Measurements from ENCODE around the gene ZNF384.
A peak's percentile ranks its signal among the peaks of the same experiment; 100 is the strongest.

Gene ZNF384

GRCh38 chr12:6699259-6699988 lies 10.2 kb upstream of the ZNF384 start:
- no peak for DNase-seq

DNA sequence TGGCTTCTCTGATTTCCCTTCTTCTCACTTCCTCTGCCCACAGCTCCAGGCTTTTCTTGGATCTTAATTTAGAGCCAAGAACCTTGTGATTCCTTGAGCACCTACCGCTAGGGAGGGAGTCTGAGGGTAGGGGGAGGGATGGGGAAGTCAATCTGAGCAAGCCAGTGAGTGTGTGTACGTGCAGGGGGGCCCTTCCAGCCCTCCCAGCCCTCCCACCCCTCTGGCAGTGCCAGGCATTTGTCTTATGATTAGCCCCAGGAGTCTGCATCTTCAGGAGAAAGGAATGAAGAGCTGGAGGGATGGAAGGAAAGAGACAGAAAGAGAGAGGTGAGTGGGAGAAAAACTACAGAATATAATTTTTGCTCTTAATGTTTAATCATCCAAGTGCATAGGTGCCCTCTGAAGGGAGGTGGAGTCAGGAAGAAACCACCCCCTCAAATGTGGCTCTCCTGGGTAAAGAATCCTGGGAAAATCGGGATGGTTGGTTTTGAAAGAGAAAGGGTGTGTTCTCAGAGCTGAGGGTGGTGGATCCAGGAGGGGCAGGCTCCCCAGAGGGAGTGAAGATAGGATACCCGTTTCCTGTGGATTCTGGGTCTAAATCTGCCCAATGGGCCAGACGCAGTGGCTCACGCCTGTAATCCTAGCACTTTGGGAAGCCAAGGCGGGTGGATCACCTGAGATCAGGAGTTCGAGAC lies 9.3 kb upstream of the ZNF384 start:
- no peak for DNase-seq

DNA sequence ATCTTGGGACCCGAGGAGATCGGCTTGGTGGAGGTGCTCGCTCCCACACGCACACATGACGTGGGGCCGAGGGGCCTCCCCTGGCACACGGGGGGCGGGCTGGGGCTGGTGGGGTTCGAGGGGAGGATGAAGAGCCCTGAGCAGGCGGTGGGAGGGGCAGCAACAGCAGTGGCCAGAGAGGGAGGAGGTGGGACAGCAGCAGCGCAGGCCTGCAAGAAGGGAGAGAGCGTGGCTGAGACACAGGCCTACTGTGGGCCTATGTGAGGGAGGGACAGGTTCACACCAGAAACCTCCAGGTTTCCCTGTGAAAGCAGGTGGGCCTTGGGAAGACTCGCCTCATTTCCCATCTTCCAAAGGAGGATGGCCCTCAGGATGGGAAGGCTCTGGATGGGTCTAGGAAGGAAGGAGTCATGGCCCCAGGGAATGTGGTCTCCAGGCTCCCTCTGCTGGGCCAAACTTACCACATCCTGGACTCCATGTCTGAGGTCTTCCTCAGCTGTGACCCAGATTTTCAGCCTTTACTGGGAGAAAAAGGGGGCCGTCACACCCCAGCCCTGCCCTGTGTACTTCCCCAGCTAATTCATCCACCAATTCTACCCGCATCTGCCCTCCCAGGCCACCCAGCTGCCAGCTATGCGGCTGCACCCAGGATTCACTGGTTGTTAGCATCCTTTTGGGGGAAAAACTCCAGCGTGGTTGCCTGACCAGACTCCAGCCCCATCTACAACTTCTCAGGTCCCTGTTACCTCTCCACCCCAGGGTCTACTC lies 8.6 kb upstream of the ZNF384 start:
- peak; percentile 43 to 44 for DNase-seq

DNA sequence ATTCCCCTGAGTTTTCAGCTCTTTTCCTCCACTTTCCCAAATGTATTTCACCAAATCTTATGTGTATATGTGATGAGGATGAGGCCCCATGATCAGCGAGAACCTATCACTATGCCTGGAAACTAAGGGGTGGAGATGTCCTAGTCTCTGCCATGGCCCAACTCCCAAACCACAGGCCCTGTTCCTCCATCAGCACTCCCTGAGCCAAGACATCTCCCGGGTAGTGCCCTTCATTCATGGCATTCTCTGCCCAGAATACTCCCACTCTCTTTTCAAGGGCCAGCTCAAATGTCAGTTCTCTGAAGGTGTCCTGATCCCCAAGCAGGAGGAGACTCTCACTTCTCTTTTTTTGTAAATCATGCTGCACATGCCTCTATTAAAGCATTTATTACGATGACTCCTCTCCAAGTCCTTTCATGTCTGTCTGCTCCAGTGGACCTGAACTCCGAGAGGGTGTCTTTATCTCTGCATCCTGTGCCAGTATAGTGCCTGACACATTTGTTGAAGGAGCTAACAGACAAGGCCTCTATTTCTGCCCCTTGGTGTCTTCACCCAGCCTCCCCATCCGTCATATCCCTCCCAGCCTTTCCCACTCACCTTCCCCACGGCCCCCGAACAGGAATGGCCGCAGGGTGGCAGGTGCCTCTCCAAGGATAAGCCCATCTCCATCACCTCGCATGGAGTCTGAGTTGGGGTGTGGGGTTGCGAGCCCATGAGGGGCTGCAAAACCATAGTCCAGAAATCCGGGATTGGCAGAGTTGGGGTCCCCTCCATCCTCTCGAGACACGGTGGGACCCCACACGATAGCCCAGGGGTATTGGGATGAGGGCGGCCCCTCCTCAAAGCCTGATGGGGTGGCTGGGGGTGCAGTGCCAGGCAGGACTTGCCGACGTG lies 7.8 kb upstream of the ZNF384 start:
- no peak for DNase-seq

DNA sequence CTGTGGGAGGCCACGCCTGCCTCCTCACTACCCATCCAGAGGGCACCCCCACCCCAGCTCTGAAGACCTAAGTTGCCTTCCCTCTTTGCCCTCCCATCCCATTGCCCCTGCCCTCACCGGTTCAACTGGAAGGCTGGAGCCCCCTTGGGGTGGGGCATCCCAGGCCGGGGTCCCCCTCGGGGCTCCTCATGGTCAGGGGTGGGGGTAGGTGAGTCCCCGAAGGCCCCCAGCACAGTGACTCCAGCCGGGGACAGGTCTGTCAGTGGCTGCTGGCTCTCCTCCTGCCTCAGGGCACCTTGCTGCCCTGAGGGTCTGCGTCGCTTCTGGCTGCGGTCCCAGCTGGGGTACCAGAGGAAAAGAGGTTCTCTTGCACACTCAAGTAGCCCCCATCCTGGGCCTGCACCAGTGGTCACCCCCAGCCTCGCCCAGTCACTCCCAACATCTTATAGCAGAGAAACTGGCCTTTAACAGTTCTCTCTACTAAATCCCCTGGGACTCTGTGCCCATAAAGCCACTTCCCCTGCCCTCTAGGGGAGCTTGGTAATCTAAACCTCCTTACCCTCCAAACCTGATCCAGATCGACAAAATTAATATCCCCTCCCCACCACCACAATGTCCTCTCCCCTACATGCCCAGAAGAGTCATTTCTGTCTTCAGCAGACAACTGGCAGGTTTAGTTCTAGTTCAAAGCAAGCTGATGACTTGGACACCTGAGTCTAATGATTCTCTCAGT lies 6.3 kb upstream of the ZNF384 start:
- DNase-seq: no peak

GRCh38 chr12:6694701-6695100 lies 5.5 kb upstream of the ZNF384 start:
- DNase-seq: no peak

DNA sequence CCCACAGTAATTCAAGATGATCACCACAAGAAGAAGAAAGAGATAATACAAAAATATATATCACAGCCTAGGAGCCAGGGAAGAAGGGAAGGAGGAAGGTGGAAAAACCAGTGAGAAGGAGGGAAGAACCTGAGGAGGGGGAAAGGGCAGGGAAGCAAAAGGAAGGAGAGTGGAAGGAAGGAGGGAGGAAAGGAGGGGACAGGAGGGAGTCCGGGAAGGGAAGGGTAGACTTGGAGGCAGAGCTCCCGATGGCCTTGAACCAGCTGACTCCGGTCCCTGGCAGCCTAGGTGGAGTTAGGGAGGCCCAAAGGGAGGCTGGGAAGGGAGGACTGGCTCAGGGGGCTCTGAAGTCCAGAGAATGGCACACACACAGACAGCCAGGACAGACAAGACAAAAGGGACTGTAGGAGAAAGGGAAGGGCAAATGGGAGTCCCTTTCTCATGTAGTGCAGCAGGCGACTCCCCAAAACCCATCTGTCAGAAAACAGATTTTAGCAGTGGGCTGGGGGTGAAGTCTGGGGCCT lies 4.7 kb upstream of the ZNF384 start:
- DNase-seq: no peak

DNA sequence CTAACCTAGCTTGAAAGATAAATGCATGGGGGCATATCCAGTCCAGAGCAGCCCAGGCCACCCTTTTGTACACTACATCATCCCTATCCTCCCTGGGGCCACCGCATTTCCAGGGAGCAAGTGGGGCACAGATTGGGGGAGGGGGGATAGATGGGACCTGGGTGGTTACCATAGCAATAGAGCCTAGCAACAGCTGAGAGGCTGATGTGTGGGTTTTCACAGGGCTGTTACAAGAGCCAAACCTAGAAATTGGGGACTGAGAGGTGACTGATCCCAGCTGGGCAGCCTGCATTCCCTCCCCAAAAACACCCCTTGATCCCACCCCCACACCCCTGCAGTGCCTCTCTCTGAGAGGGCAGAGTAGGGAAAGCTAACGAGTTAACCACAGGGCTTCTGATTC lies 3.7 kb upstream of the ZNF384 start:
- DNase-seq: no peak

GRCh38 chr12:6691473-6691872 lies 2.3 kb upstream of the ZNF384 start:
- no peak for DNase-seq

DNA sequence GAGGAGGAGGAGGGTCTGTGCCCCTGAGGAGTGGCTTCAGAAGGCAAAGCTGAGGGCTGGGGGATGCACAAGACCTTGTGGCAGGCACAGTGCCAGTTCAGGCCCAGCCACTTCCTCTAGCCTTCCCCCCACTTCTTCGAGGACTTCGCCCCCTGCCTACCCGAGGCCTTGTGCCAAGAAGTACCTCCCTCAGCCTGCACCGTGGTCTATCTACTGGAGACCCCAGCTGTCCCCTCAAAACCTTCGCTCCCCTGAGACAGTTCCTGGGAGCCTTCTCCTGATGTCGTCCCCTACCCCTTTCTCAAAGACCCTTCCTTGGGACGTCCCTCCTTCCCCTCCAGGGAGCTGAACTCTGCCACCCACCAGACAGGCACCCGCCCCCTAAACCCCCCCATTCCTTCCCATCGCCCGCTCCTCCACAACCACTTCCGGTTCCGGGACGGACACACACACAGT lies 604 bp downstream of the ZNF384 start:
- DNase-seq: no peak

GRCh38 chr12:6685814-6686213 lies 3.4 kb downstream of the ZNF384 start:
- DNase-seq: no peak

GRCh38 chr12:6684609-6685008 lies 4.6 kb downstream of the ZNF384 start:
- DNase-seq: peak; percentile 56 to 62

- no peak for DNase-seq
Measured at GRCh38 chr12:6676962-6677361, 12.2 kb downstream of the ZNF384 start.

GRCh38 chr12:6672143-6672542 lies 17.0 kb downstream of the ZNF384 start:
- no peak for DNase-seq

DNA sequence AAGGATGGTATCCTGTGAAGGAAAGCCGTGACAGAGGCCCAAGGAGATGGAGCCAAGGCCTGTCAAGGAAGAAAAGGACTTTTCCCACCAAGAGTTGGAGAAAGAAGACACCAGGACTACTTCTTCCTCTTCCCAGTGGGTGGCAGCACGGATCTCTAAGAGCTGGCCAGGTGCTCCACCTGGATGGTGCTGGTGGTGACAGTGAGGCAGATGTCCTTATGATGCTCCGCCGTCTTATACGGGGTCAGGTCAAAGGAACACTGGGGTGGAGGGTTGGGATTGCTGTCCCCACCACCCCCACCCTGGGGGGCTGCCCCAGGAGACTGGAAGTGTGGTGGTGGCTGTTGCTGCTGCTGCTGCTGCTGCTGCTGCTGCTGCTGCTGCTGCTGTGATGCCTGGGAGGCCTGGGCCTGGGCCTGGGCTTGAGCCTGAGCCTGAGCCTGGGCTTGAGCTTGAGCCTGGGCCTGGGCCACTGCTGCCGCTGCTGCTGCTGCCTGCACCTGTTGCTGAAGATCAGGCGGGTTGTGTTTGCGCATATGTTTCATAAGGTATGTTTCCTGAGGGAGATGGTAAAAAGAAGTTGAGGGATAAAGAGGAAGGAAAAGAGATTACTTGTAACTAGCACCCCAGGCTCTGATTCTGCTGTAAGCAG lies 21.5 kb downstream of the ZNF384 start:
- DNase-seq: no peak

GRCh38 chr12:6666211-6666610 lies 23.0 kb downstream of the ZNF384 start:
- DNase-seq: no peak

DNA sequence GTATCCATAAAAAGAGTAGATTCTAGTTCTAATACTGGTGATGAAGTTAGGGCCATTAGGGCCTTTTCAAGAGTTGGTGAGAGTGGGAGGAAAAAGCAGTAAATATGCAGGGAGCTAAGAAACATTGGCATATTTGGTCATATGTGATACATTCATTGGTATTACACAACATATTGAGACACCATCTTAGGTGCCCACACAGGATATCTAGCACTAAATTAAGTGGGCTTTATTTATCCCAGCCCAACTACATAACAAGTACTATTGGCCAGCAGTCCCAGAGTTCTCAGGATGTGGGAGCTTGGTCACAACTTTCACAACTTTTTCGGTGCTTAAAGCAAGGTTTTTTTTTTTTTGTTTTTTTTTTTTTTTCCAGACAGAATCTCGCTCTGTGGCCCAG lies 24.3 kb downstream of the ZNF384 start:
- no peak for DNase-seq

GRCh38 chr12:6662906-6663742 lies 26.1 kb downstream of the ZNF384 start, which contains the start of gene ING4:
Gene ING4 (minus strand): TSS chr12:6663119. CDS start chr12:6663101, 18 bp downstream.
- DNase-seq: peak; percentile 93 to 94

- DNase-seq: no peak
Measured at GRCh38 chr12:6662602-6662905, 26.6 kb downstream of the ZNF384 start.

DNA sequence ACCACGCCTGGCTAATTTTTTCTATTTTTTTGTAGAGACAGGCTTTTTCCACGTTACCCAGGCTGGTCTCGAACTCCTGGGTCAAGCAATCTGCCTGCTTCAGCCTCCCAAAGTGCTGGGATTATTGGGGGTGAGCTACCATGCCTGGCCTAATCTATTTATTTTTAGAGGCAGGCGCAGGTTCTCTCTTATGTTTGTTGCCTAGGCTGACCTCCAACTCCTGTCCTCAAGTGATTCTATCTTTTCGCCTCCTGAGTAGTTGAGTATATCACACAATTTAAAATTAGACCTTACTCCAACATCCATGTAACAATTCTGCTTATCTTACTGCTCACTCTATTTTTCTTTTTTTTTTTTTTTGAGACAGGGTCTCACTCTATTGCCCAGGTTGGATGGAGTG lies 35.2 kb downstream of the ZNF384 start:
- no peak for DNase-seq

Measured in activated T-cell treated with anti-CD3 and anti-CD28 coated beads, Interleukin-2, amount 50 U/mL, for 48 hours (primary cell).